ENCODE results near the gene C19orf38. TPM values are rescaled to one million over a fixed set of nuclear protein-coding genes. Genes with fewer than 3 reads are reported as not detected.

C19orf38 gene
- total and polyA plus RNA-seq, 2 experiments from 2014 or later = 0.45 TPM; not detected in 1

DNA sequence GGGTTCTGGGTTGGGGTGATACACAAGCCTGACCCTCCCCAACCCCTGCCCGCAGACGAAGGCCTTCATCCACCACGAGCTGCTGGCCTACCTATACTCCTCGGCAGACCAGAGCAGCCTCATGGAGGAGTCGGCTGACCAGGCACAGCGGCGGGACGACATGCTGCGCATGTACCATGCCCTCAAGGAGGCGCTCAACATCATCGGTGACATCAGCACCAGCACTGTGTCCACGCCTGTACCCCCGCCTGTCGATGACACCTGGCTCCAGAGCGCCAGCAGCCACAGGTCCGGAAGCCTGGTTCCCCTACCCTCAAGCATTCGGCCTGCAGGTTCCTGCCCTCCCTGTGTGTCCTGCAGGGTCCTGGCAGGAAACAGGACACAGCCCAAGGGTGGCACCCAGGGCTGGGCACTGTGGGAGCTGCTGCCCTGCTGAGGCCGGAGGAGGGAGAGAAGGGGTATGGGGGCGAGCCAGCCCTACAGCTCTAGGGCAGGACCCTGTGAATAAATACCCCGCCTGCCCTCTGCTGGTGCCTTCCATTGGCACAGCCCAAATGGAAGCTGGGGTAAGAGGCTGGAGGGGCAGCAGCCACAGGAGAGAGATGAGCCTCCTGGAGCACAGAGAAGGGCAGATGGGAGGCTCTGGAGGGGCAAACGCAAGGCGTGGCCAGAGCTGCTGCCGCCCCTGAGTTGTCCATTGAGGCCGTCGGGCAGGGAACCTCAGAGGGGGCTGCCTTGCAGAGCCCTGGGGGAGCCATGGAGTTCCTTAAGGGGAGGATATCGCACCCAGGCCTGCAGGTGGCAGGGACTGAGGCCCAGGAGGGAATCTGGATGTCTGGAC is 19.0 kb upstream of the C19orf38 start:
- H3K4me3 Mint-ChIP-seq = no peak overlapping the region
- H3K27ac Mint-ChIP-seq = 0 out of 2 replicates have a peak overlapping the region, but pooled peaks have one; percentile 62
- H3K36me3 Mint-ChIP-seq (ENCODE audit: low read depth) = peaks cover 43% of the 10 kb centered on the region
- Histone ChIP-seq H3K4me3 (no peak overlapping the region), H3K36me3 (ENCODE audit: insufficient read depth) (0 out of 2 replicates have a peak, but pooled peaks cover 3% of the 10 kb centered on the region), H4K20me1 (replicated peaks; ENCODE audit: insufficient read depth) (no peaks in the 10 kb centered on the region; the same call in 1 of the 2 replicates), H3K79me2 (replicated peaks; ENCODE audit: insufficient read depth) (no peaks in the 10 kb centered on the region), H3K4me1 (ENCODE audit: insufficient read depth) (no peaks in the 10 kb centered on the region), H2AFZ (no peak overlapping the region), H3F3A (replicated peaks; ENCODE audit: low read depth) (peaks cover 7% of the 10 kb centered on the region; the same call in 1 of the 2 replicates), H3K9me2 (ENCODE audit: insufficient read depth) (no peaks in the 10 kb centered on the region), H3K4me2 (no peak overlapping the region), H3K27ac (ENCODE audit: low read depth) (no peak overlapping the region), H3K27me3 (ENCODE audit: insufficient read depth) (no peaks in the 10 kb centered on the region)
- no peaks in the 10 kb centered on the region; the same call in 2 of the 3 replicates for H3K9me3 Mint-ChIP-seq
- no peaks in the 10 kb centered on the region for H3K27me3 Mint-ChIP-seq (ENCODE audit: insufficient read depth, low read depth, poor library complexity)
- DNase-seq (ENCODE audit: low spot score) (peak; percentile 74), ATAC-seq (peak; percentile 67)
- no peak for TF ChIP-seq POLR2AphosphoS5 (IDR thresholded peaks at IDR 0.05; ENCODE audit: low read depth)
- TF ChIP-seq ZNF114 (CRISPR knock-in tag; IDR thresholded peaks at IDR 0.05) = no peak
- no peak for TF ChIP-seq JUNB (IDR thresholded peaks at IDR 0.05; ENCODE audit: unreplicated experiment)
- TF ChIP-seq, protein P1, sequence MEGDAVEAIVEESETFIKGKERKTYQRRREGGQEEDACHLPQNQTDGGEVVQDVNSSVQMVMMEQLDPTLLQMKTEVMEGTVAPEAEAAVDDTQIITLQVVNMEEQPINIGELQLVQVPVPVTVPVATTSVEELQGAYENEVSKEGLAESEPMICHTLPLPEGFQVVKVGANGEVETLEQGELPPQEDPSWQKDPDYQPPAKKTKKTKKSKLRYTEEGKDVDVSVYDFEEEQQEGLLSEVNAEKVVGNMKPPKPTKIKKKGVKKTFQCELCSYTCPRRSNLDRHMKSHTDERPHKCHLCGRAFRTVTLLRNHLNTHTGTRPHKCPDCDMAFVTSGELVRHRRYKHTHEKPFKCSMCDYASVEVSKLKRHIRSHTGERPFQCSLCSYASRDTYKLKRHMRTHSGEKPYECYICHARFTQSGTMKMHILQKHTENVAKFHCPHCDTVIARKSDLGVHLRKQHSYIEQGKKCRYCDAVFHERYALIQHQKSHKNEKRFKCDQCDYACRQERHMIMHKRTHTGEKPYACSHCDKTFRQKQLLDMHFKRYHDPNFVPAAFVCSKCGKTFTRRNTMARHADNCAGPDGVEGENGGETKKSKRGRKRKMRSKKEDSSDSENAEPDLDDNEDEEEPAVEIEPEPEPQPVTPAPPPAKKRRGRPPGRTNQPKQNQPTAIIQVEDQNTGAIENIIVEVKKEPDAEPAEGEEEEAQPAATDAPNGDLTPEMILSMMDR (conservative IDR thresholded peaks at IDR 0.05; ENCODE audit: low read depth in 2 of 2) = peak; percentile 37 to 67
- peak; percentile 38 for TF ChIP-seq CREB1 (CRISPR knock-in tag; IDR thresholded peaks at IDR 0.05; ENCODE audit: low read depth)
- no peak for TF ChIP-seq STAT1 (IDR thresholded peaks at IDR 0.05; ENCODE audit: unreplicated experiment)
- no peaks in the 10 kb centered on the region for H3K4me1 Mint-ChIP-seq

DNA sequence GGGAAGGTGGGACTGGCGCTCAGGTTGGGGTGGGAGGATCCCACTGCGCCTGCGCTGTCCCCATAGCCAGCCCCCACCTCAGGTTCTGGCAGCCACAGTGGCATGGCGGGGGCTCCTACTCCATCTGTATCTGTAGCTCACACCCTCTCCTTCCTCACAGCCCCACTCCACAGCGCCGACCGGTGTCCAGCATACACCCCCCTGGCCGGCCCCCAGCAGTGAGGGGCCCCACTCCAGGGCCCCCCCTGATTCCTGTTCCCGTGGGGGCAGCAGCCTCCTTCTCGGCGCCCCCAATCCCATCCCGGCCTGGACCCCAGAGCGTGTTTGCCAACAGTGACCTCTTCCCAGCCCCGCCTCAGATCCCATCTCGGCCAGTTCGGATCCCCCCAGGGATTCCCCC is 18.2 kb upstream of the C19orf38 start:
- Histone ChIP-seq H3K4me3 (no peak overlapping the region), H3K27ac (ENCODE audit: low read depth) (no peak overlapping the region), H4K20me1 (replicated peaks; ENCODE audit: insufficient read depth) (peaks cover 3% of the 10 kb centered on the region; the same call in 1 of the 2 replicates), H3K27me3 (ENCODE audit: insufficient read depth) (no peaks in the 10 kb centered on the region), H3K4me1 (ENCODE audit: insufficient read depth) (no peaks in the 10 kb centered on the region), H3K79me2 (replicated peaks; ENCODE audit: insufficient read depth) (no peaks in the 10 kb centered on the region), H3K36me3 (ENCODE audit: insufficient read depth) (0 out of 2 replicates have a peak, but pooled peaks cover 3% of the 10 kb centered on the region), H3F3A (replicated peaks; ENCODE audit: low read depth) (peaks cover 7% of the 10 kb centered on the region; the same call in 1 of the 2 replicates), H2AFZ (no peak overlapping the region), H3K9me2 (ENCODE audit: insufficient read depth) (no peaks in the 10 kb centered on the region), H3K4me2 (no peak overlapping the region)
- Mint-ChIP-seq H3K27ac (no peak overlapping the region), H3K4me1 (no peaks in the 10 kb centered on the region), H3K4me3 (no peak overlapping the region), H3K36me3 (ENCODE audit: low read depth) (peaks cover 35% of the 10 kb centered on the region), H3K27me3 (ENCODE audit: insufficient read depth, low read depth, poor library complexity) (peaks cover 2% of the 10 kb centered on the region), H3K9me3 (no peaks in the 10 kb centered on the region; the same call in 2 of the 3 replicates)
- DNase-seq (ENCODE audit: low spot score) (no peak), ATAC-seq (no peak)
- TF ChIP-seq STAT1 (IDR thresholded peaks at IDR 0.05; ENCODE audit: unreplicated experiment) (no peak), CREB1 (CRISPR knock-in tag; IDR thresholded peaks at IDR 0.05; ENCODE audit: low read depth) (no peak), EZH2phosphoT487 (IDR thresholded peaks at IDR 0.05; ENCODE audit: unreplicated experiment) (no peak), EZH2 (IDR thresholded peaks at IDR 0.05; ENCODE audit: low read depth, unreplicated experiment) (no peak), JUNB (IDR thresholded peaks at IDR 0.05; ENCODE audit: unreplicated experiment) (no peak), ZNF114 (CRISPR knock-in tag; IDR thresholded peaks at IDR 0.05) (no peak), POLR2AphosphoS5 (IDR thresholded peaks at IDR 0.05; ENCODE audit: low read depth) (no peak; the same call in 1 of the 2 replicates)
- TF ChIP-seq, protein P1 (conservative IDR thresholded peaks at IDR 0.05; ENCODE audit: low read depth in 2 of 2) = no peak
- TF ChIP-seq, protein P2, sequence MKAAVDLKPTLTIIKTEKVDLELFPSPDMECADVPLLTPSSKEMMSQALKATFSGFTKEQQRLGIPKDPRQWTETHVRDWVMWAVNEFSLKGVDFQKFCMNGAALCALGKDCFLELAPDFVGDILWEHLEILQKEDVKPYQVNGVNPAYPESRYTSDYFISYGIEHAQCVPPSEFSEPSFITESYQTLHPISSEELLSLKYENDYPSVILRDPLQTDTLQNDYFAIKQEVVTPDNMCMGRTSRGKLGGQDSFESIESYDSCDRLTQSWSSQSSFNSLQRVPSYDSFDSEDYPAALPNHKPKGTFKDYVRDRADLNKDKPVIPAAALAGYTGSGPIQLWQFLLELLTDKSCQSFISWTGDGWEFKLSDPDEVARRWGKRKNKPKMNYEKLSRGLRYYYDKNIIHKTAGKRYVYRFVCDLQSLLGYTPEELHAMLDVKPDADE (IDR thresholded peaks at IDR 0.05) = no peak
